AG10803 (cell line): ENCODE results near the gene CD19.

ENCODE experiments used
- DNase-seq: peaks from one replicate; pipeline ENCODE4 v3.0.0; 2010; ENCODE audit warnings: low read depth
- H3K4me3 ChIP-seq: 2 replicates; pipeline ENCODE4 v1.5.1; 2011; ENCODE audit warnings: mild to moderate bottlenecking, low read length, control low read depth
- TF ChIP-seq, protein P1 (sequence below): conservative IDR thresholded peaks from 2 replicates; pipeline ENCODE4 v1.5.1; 2011; ENCODE audit warnings: mild to moderate bottlenecking, low read length, control low read depth, inconsistent platforms

CD19 gene

GRCh38 chr16:28893291-28893690, 38.5 kb upstream of the CD19 start:
- H3K4me3 ChIP-seq = no peak overlapping the region
- DNase-seq = no peak
- TF ChIP-seq, protein P1, sequence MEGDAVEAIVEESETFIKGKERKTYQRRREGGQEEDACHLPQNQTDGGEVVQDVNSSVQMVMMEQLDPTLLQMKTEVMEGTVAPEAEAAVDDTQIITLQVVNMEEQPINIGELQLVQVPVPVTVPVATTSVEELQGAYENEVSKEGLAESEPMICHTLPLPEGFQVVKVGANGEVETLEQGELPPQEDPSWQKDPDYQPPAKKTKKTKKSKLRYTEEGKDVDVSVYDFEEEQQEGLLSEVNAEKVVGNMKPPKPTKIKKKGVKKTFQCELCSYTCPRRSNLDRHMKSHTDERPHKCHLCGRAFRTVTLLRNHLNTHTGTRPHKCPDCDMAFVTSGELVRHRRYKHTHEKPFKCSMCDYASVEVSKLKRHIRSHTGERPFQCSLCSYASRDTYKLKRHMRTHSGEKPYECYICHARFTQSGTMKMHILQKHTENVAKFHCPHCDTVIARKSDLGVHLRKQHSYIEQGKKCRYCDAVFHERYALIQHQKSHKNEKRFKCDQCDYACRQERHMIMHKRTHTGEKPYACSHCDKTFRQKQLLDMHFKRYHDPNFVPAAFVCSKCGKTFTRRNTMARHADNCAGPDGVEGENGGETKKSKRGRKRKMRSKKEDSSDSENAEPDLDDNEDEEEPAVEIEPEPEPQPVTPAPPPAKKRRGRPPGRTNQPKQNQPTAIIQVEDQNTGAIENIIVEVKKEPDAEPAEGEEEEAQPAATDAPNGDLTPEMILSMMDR = no peak

DNA sequence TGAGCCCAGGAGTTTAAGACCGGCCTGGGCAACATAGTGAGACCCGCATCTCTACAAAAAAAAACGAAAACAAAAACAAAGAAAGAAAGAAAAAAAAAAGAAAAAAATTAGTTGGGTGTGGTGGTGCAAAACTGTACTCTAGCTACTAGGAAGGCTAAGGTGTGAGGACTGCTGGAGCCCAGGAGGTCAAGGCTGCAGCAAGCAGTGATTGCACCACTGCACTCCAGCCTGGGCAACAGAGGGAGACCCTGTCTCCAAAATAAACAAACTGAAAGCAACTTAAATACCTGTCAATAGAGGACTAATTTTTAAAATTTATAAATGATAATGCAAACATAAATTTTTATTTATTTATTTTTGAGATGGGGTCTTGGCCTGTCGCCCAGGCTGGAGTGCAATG, 36.2 kb upstream of the CD19 start:
- no peak for DNase-seq
- H3K4me3 ChIP-seq = no peak overlapping the region
- TF ChIP-seq, protein P1 = no peak

DNA sequence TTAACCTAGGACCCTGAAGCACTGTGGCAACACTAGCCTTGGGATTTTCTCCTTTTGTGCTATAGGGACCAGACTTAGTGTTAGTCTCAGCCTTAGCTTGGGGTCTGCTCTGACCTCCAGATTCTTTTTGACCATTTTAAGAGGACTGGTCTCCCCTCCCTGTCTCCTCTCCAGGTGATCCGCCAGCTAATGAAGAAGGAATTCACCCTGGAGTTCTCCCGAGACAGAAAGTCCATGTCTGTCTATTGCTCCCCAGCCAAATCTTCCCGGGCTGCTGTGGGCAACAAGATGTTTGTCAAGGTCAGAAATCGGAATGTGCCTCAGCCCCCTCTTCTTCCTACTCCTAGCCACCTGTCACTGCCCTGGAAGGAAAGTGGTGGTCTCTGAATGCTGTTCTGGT, 33.9 kb upstream of the CD19 start:
- TF ChIP-seq, protein P1 = no peak
- no peak overlapping the region for H3K4me3 ChIP-seq
- no peak for DNase-seq

- TF ChIP-seq, protein P1 = no peak
Observed at GRCh38 chr16:28898266-28898665, 33.5 kb upstream of the CD19 start.

DNA sequence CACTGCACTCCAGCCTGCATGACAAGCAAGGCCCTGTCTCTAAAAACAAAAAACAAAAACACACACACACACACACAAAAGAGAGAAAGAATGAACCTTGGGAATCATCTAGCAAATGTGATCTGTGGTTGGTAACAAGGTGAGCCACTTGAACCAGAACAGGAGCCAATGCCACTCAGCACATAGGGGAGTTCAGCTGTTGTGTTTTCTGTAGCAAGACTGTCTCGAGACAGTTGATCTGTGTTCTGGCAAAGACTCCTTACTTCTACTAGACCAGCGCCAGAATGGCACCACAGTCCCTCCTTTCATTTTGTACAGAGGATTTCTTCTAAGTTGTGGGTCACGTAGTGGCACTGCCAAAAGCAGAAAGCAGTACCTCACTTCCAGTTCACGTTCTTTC, 32.8 kb upstream of the CD19 start:
- TF ChIP-seq, protein P1 = no peak
- no peak for DNase-seq
- no peak overlapping the region for H3K4me3 ChIP-seq

More at GRCh38 chr16:28898266-28898665, 33.5 kb upstream of the CD19 start:
- H3K4me3 ChIP-seq = no peak overlapping the region
- DNase-seq = no peak

DNA sequence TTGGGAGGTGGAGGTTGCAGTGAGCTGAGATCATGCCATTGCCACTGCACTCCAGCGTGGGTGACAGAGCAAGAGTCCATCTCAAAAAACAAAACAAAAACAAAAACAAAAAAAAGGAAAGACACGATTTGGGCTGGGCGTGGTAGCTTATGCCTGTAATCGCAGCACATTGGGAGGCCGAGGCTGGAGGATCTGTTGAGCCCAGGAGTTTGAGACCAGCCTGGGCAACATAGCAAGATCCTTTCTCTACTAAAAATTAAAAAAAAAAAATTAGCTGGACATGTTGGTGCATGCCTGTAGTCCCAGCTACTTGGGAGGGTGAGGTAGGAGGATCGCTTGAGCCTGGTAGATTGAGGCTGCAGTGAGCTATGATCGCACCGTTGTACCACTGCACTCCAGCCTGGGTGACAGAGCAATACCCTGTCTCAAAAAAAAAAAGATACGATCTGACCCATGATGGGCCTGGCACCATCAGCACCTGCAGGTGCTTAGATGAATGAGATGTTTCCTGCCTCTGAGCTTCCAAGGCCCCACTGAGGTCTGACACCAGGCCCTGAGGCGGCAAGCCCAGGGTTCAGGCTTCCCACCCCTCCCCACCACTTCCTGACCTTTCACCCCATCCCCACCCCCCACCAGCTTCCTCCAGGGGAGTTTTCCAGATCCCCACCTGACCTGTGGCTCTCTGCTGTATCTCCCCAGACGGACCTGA, 31.7 kb upstream of the CD19 start:
- TF ChIP-seq, protein P1 = no peak
- DNase-seq = no peak
- no peak overlapping the region for H3K4me3 ChIP-seq

GRCh38 chr16:28900601-28901000, 31.2 kb upstream of the CD19 start:
- no peak for DNase-seq
- TF ChIP-seq, protein P1 = no peak
- no peak overlapping the region for H3K4me3 ChIP-seq
